ENCODE measurements around the gene TTYH3. TPM values are rescaled to one million over a fixed set of nuclear protein-coding genes. Genes with fewer than 3 reads are reported as not detected.
"Not testable (repeated sequence)": the region's sequence is repeated elsewhere in the genome, so short reads cannot be mapped to it uniquely, and the experiment has no call there.

The TTYH3 gene
- total RNA-seq, 4 donors from 2014 or later: 14.0 to 26.3 (median 19.5) TPM

- no peak for DNase-seq (ENCODE audit: low spot score in 2 of 2)
- peaks cover 50% of the 10 kb centered on the region for H3K27me3 ChIP-seq
- no peak overlapping the region for H3K27ac ChIP-seq
- H3K4me1 ChIP-seq: peaks cover 20% of the 10 kb centered on the region
- peak overlapping the region; percentile 39 for H3K4me3 ChIP-seq
- H3K9me3 ChIP-seq: no peaks in the 10 kb centered on the region
- no peaks in the 10 kb centered on the region for H3K36me3 ChIP-seq
- TF ChIP-seq EP300 (IDR thresholded peaks at IDR 0.05): no peak
- 9% methylated on average over 46 of the region's 62 CpGs for WGBS
Observed at GRCh38 chr7:2688409-2689342, 56.9 kb downstream of the TTYH3 start.

GRCh38 chr7:2689343-2689847 is 57.6 kb downstream of the TTYH3 start:
- no peaks in the 10 kb centered on the region for H3K36me3 ChIP-seq
- no peak for TF ChIP-seq EP300 (IDR thresholded peaks at IDR 0.05)
- no peak for TF ChIP-seq CTCF (IDR thresholded peaks at IDR 0.05)
- TF ChIP-seq POLR2AphosphoS5 (IDR thresholded peaks at IDR 0.05): no peak
- TF ChIP-seq POLR2A (IDR thresholded peaks at IDR 0.05): no peak
- peaks cover 50% of the 10 kb centered on the region for H3K27me3 ChIP-seq
- H3K4me3 ChIP-seq: no peak overlapping the region
- H3K9me3 ChIP-seq: no peaks in the 10 kb centered on the region
- H3K4me1 ChIP-seq: peaks cover 20% of the 10 kb centered on the region
- WGBS: 74% methylated on average over 14 of the region's 16 CpGs
- DNase-seq (ENCODE audit: low spot score in 2 of 2): no peak
- no peak overlapping the region for H3K27ac ChIP-seq

DNA sequence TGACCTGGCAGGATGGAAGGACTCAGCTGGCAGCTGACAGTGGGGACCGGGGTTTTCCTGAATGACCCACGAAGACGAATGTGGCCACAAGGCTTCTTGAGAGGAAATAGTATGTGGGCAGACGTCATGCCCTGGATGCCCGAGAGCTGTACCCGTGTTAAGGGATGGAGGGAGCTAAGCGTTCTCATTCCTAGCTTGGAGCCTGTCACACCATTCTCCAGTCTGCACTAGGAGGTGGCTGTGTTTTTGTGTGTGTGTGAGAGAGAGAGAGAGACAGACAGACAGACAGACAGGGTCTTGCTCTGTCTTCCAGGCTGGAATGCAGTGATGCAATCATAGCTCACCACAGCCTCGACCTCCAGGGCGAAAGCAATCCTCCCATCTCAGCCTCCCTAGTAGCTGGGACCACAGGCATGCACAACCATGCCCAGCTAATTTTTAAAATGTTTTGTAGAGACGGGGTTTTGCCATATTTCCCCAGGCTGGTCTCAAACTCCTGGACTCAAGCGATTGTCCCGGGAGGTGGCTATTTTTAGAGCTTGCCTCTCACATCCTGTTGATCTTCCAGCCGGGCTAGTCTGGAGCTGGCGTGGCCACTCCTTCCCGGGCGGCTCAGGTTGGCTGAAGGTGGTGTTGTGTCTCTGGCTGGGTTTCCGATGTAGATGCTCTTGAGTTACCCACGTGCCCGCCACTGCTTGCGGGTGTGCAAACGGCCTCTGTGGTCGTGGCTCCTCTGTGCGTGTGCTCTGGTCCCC is 58.3 kb downstream of the TTYH3 start:
- TF ChIP-seq EP300 (IDR thresholded peaks at IDR 0.05): no peak
- TF ChIP-seq CTCF (IDR thresholded peaks at IDR 0.05): no peak
- TF ChIP-seq POLR2AphosphoS5 (IDR thresholded peaks at IDR 0.05): no peak
- no peak for TF ChIP-seq POLR2A (IDR thresholded peaks at IDR 0.05)

GRCh38 chr7:2691011-2691707 is 59.4 kb downstream of the TTYH3 start:
- no peak for TF ChIP-seq EP300 (IDR thresholded peaks at IDR 0.05)
- no peak for TF ChIP-seq POLR2A (IDR thresholded peaks at IDR 0.05)
- Histone ChIP-seq H3K4me1 (peaks cover 20% of the 10 kb centered on the region), H3K36me3 (no peaks in the 10 kb centered on the region), H3K4me3 (no peak overlapping the region), H3K27ac (no peak overlapping the region), H3K9me3 (no peaks in the 10 kb centered on the region), H3K27me3 (peaks cover 37% of the 10 kb centered on the region)
- 78% methylated on average over 18 of the region's 18 CpGs for WGBS
- DNase-seq (ENCODE audit: low spot score in 2 of 2): no peak

More for the DNA sequence above, 58.3 kb downstream of the TTYH3 start:
- Histone ChIP-seq H3K36me3 (no peaks in the 10 kb centered on the region), H3K4me1 (peaks cover 20% of the 10 kb centered on the region), H3K27ac (no peak overlapping the region), H3K9me3 (no peaks in the 10 kb centered on the region), H3K4me3 (no peak overlapping the region), H3K27me3 (peaks cover 47% of the 10 kb centered on the region)
- DNase-seq (ENCODE audit: low spot score in 2 of 2): no peak
- 56% methylated on average over 17 of the region's 23 CpGs for WGBS

GRCh38 chr7:2691932-2692439 is 60.2 kb downstream of the TTYH3 start:
- not testable (repeated sequence) for H3K36me3 ChIP-seq; H3K9me3 ChIP-seq; H3K4me3 ChIP-seq; H3K27ac ChIP-seq; DNase-seq (ENCODE audit: low spot score in 2 of 2)
- Histone ChIP-seq H3K4me1 (peaks cover 20% of the 10 kb centered on the region), H3K27me3 (peaks cover 29% of the 10 kb centered on the region)
- 94% methylated on average over 23 of the region's 23 CpGs for WGBS

DNA sequence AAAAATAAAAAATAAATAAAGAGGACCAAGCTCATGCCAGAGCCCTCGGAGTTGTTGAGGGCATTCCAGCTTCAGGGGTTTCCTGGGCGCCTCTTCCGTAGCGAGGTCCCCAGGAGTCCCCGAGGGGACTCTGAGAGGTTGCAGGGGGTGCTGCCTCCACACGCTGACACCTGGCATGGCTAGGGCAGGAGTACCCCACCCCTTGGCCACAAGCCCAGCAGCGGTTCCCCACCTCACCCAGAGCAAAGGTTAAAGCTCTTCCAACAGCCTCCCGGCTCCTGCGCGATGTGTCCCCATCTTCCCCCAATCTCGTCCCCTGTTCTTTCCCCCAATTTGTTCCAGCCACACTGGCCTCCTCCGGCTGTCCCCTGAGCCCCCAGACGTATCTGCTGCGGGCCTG is 60.8 kb downstream of the TTYH3 start:
- TF ChIP-seq EP300 (IDR thresholded peaks at IDR 0.05): no peak
- TF ChIP-seq CTCF (IDR thresholded peaks at IDR 0.05): no peak
- TF ChIP-seq POLR2AphosphoS5 (IDR thresholded peaks at IDR 0.05): no peak
- TF ChIP-seq POLR2A (IDR thresholded peaks at IDR 0.05): no peak
- 78% methylated on average over 13 of the region's 14 CpGs for WGBS
- peaks cover 17% of the 10 kb centered on the region for H3K4me1 ChIP-seq
- peaks cover 23% of the 10 kb centered on the region for H3K27me3 ChIP-seq
- DNase-seq (ENCODE audit: low spot score in 2 of 2): no peak
- no peaks in the 10 kb centered on the region for H3K9me3 ChIP-seq
- H3K36me3 ChIP-seq: no peaks in the 10 kb centered on the region
- no peak overlapping the region for H3K4me3 ChIP-seq
- H3K27ac ChIP-seq: no peak overlapping the region

- not testable (repeated sequence) for H3K4me3 ChIP-seq; H3K9me3 ChIP-seq; H3K4me1 ChIP-seq; H3K36me3 ChIP-seq; H3K27ac ChIP-seq; DNase-seq (ENCODE audit: low spot score in 2 of 2)
- 96% methylated on average over 16 of the region's 19 CpGs for WGBS
- peaks cover 13% of the 10 kb centered on the region for H3K27me3 ChIP-seq
Observed at GRCh38 chr7:2693420-2694121, 61.8 kb downstream of the TTYH3 start.

DNA sequence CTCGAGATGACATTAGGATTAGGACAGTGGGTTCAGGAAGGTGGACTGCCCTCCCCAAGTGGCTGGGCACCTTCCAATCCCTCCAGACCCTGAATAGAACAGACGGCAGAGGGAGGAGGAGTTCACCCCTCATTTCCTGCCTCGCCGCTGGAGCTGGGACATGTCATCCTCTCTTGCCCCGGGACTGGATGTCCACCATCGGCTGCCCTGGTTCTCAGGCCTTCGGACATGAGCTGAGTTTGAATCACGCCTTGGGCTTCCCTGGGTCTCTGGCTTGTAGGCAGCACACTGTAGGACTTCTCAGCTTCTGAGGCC is 62.3 kb downstream of the TTYH3 start:
- H3K4me3 ChIP-seq; H3K9me3 ChIP-seq; H3K36me3 ChIP-seq; DNase-seq (ENCODE audit: low spot score in 2 of 2); H3K27me3 ChIP-seq; H3K4me1 ChIP-seq; H3K27ac ChIP-seq: not testable (repeated sequence)
- 86% methylated on average over 7 of the region's 8 CpGs for WGBS

Data from suprapubic skin (tissue), 4 donors.